Endodermal cell (in vitro differentiated cells): ENCODE measurements around the gene PDHX. TPM values are rescaled to one million over a fixed set of nuclear protein-coding genes. Genes with fewer than 3 reads are reported as not detected.
A peak's percentile ranks its signal among the peaks of the same experiment; 100 is the strongest.

Source experiments
- DNase-seq: peaks from one replicate; pipeline ENCODE4 v3.0.0-alpha.2; 2017
- H3K27ac ChIP-seq: 2 replicates; pipeline ENCODE4 v1.5.1; 2013; ENCODE audit warnings: mild to moderate bottlenecking, low read depth, low read length, moderate library complexity
- H3K27me3 ChIP-seq: 2 replicates; pipeline ENCODE4 v1.6.1; 2013; ENCODE audit warnings: mild to moderate bottlenecking, low read length, moderate library complexity; ENCODE audit not compliant: insufficient read depth, control insufficient read depth, poor library complexity, severe bottlenecking
- H3K36me3 ChIP-seq: 2 replicates; pipeline ENCODE4 v1.7.0; 2013; ENCODE audit warnings: mild to moderate bottlenecking, low read length, moderate library complexity; ENCODE audit not compliant: control insufficient read depth, insufficient read depth
- H3K4me1 ChIP-seq: one replicate; pipeline ENCODE4 v1.7.0; 2013; ENCODE audit warnings: low read length; ENCODE audit not compliant: control insufficient read depth, insufficient read depth
- H3K4me3 ChIP-seq: 2 replicates; pipeline ENCODE4 v1.5.1; 2013; ENCODE audit warnings: mild to moderate bottlenecking, low read length, moderate library complexity
- H3K9ac ChIP-seq: 2 replicates; pipeline ENCODE4 v1.6.1; 2013; ENCODE audit warnings: mild to moderate bottlenecking, low read length, moderate library complexity; ENCODE audit not compliant: poor library complexity, severe bottlenecking; ENCODE audit errors: extremely low read depth
- H3K9me3 ChIP-seq: 2 replicates; pipeline ENCODE4 v1.6.1; 2013; ENCODE audit warnings: mild to moderate bottlenecking, low read length, moderate library complexity; ENCODE audit not compliant: control insufficient read depth
- H3K27ac Mint-ChIP-seq: 2 replicates; pipeline ENCODE4 v1.8.0; 2020; ENCODE audit warnings: mixed read lengths
- H3K27me3 Mint-ChIP-seq: 2 replicates; pipeline ENCODE4 v1.8.0; 2021; ENCODE audit warnings: mild to moderate bottlenecking, mixed read lengths; ENCODE audit not compliant: insufficient read depth
- H3K36me3 Mint-ChIP-seq: 2 replicates; pipeline ENCODE4 v1.8.0; 2020; ENCODE audit warnings: low read depth, mixed read lengths
- H3K4me1 Mint-ChIP-seq: 2 replicates; pipeline ENCODE4 v1.8.0; 2020; ENCODE audit warnings: mixed read lengths
- H3K4me3 Mint-ChIP-seq: 2 replicates; pipeline ENCODE4 v1.8.0; 2020; ENCODE audit warnings: mild to moderate bottlenecking, moderate library complexity, mixed read lengths
- H3K9me3 Mint-ChIP-seq: 2 replicates; pipeline ENCODE4 v1.8.0; 2020; ENCODE audit warnings: mild to moderate bottlenecking, mixed read lengths
- WGBS, 2 experiments: methylation state at CpG; one replicate each; pipeline versions ENCODE4 v1.1.5 to v1.1.7; 2013; ENCODE audit warnings: missing lambda C conversion rate in 2 of 2, mixed read lengths in 1 of 2; ENCODE audit not compliant: insufficient coverage in 1 of 2, insufficient read length in 1 of 2; 5-methylcytosine and 5-hydroxymethylcytosine counted together
- total RNA-seq, 2 donors: library from RNA; stranded (reverse); fragmentation: NEBNext Ultra II Directional in 1 of 2; extraction: Animal tissue kit (Norgen Biotek cat#: 25700) in 1 of 2; gene quantifications; 2 replicates in 1 of 2; 3 replicates in 1 of 2; pipeline ENCODE4 v1.2.1, GENCODE V29; 2021
- TF ChIP-seq, protein P1 (sequence below): fragments of 200-600 bp; sonication (generic); conservative IDR thresholded peaks from 2 replicates; pipeline ENCODE4 v1.5.0; 2021; ENCODE audit warnings: antibody characterized with exemption, mild to moderate bottlenecking

PDHX gene
- total RNA-seq, 2 donors from 2014 or later = 42.0 to 48.6 TPM

DNA sequence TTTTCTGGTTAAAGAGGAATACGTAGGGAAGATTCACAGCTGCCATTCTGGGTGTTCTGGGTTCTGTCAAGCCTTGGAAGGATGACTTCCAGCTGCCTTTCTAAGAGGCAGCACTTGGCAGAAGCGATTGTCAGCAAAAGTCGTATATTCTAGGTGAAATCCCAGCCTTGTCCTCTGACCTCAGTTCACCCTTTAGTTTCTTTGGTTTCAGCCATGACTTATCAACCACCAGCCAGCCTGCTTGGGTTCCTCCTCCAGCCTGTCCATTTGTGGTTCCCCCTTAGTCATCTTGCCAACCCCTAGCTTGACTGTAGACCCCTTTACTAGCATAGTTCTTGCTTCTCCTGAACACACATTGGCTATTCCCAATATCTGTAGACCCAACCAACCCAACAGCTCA, 120.2 kb downstream of the PDHX start:
- Histone ChIP-seq H3K4me3 (no peak overlapping the region), H3K9ac (no peak overlapping the region), H3K27ac (no peak overlapping the region), H3K27me3 (no peaks in the 10 kb centered on the region), H3K36me3 (no peaks in the 10 kb centered on the region), H3K9me3 (no peaks in the 10 kb centered on the region), H3K4me1 (peaks cover 5% of the 10 kb centered on the region)
- no peaks in the 10 kb centered on the region for H3K9me3 Mint-ChIP-seq
- H3K4me3 Mint-ChIP-seq = no peak overlapping the region
- no peaks in the 10 kb centered on the region for H3K36me3 Mint-ChIP-seq
- DNase-seq = no peak
- peaks cover 16% of the 10 kb centered on the region for H3K27me3 Mint-ChIP-seq
- WGBS, 2 experiments = 89 to 93% methylated on average over 3 of the region's 3 CpGs
- peaks cover 13% of the 10 kb centered on the region for H3K4me1 Mint-ChIP-seq
- TF ChIP-seq, protein P1, sequence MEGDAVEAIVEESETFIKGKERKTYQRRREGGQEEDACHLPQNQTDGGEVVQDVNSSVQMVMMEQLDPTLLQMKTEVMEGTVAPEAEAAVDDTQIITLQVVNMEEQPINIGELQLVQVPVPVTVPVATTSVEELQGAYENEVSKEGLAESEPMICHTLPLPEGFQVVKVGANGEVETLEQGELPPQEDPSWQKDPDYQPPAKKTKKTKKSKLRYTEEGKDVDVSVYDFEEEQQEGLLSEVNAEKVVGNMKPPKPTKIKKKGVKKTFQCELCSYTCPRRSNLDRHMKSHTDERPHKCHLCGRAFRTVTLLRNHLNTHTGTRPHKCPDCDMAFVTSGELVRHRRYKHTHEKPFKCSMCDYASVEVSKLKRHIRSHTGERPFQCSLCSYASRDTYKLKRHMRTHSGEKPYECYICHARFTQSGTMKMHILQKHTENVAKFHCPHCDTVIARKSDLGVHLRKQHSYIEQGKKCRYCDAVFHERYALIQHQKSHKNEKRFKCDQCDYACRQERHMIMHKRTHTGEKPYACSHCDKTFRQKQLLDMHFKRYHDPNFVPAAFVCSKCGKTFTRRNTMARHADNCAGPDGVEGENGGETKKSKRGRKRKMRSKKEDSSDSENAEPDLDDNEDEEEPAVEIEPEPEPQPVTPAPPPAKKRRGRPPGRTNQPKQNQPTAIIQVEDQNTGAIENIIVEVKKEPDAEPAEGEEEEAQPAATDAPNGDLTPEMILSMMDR = no peak
- H3K27ac Mint-ChIP-seq = no peak overlapping the region

DNA sequence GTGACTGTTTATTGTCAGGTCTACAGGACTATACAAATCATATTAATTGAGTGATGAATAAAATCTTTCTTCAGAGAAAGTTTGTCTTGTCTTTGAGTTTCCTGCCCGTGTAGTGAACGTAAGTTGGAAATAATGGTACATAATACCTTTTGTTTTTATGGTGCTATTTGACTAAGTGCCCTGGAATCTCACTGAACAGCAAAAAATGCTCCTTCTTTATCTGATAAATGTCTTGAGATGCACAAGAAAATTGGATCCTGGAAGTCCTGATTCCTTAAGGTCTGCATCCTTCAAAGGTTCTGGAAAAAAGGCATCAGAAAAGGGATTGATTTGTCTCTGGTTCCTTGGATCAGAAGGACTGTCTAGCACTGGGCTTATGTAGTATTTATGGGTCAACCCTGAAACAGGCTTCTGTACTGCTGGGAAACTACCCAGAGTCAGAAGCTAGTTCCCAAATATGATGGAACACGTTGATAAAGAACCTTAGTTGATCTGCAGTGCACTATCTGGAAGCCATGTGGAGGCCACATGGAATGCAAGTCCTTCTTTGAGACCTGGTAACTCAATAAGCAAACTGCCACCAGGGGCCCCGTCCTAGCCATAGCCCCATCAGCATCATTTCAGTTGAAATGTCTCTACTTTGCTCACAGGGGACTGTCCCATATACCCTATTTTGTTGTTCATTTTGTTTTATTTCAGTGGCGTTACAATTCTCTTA, 122.0 kb downstream of the PDHX start:
- no peak overlapping the region for H3K4me3 Mint-ChIP-seq

DNA sequence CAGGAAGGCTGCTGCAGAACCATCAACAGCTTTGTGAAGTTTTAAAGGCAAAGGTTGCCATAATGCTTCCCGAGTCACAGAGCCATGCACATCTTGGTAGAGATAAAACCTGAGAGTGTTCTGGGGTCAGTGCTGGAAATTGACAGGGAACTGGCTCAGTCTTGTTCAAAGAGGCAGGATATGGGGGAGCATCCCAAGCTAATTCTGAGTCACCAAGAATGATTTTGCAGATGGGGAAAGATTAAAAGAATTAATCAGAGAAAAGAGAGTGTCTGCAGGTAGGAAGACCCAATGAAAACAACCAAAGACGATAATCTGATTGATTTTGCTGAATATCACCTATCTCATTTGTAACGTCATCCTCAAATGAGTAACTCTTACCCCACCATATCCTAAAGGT, 122.7 kb downstream of the PDHX start:
- no peak overlapping the region for H3K9ac ChIP-seq
- H3K27ac Mint-ChIP-seq = no peak overlapping the region
- H3K27me3 ChIP-seq = no peaks in the 10 kb centered on the region
- TF ChIP-seq, protein P1 = no peak
- 91 to 100% methylated on average over 1 to 3 of the region's 3 CpGs for WGBS, 2 experiments
- H3K4me3 ChIP-seq = no peak overlapping the region
- no peaks in the 10 kb centered on the region for H3K9me3 Mint-ChIP-seq
- no peak overlapping the region for H3K27ac ChIP-seq
- H3K36me3 Mint-ChIP-seq = no peaks in the 10 kb centered on the region
- DNase-seq = no peak
- no peak overlapping the region for H3K4me3 Mint-ChIP-seq
- H3K36me3 ChIP-seq = no peaks in the 10 kb centered on the region
- peaks cover 16% of the 10 kb centered on the region for H3K27me3 Mint-ChIP-seq
- no peaks in the 10 kb centered on the region for H3K4me1 Mint-ChIP-seq
- no peaks in the 10 kb centered on the region for H3K9me3 ChIP-seq
- no peaks in the 10 kb centered on the region for H3K4me1 ChIP-seq

More for the DNA sequence above, 122.0 kb downstream of the PDHX start:
- peaks cover 16% of the 10 kb centered on the region for H3K27me3 Mint-ChIP-seq
- H3K9me3 Mint-ChIP-seq = no peaks in the 10 kb centered on the region
- TF ChIP-seq, protein P1 = peak; percentile 29
- Histone ChIP-seq H3K9ac (no peak overlapping the region), H3K9me3 (no peaks in the 10 kb centered on the region), H3K4me3 (no peak overlapping the region), H3K27me3 (no peaks in the 10 kb centered on the region), H3K4me1 (peaks cover 1% of the 10 kb centered on the region), H3K27ac (no peak overlapping the region), H3K36me3 (no peaks in the 10 kb centered on the region)
- 81 to 93% methylated on average over 4 to 5 of the region's 5 CpGs for WGBS, 2 experiments
- H3K4me1 Mint-ChIP-seq = peaks cover 2% of the 10 kb centered on the region
- no peak for DNase-seq
- H3K36me3 Mint-ChIP-seq = no peaks in the 10 kb centered on the region
- H3K27ac Mint-ChIP-seq = no peak overlapping the region
